Activated T-cell treated with anti-CD3 and anti-CD28 coated beads, Interleukin-2, amount 50 U/mL, for 72 hours (primary cell): ENCODE results near the gene HS2ST1. TPM values are rescaled to one million over a fixed set of nuclear protein-coding genes. Genes with fewer than 3 reads are reported as not detected.
"Not testable (repeated sequence)": the region's sequence is repeated elsewhere in the genome, so short reads cannot be mapped to it uniquely, and the experiment has no call there.

Experiments used
- ATAC-seq, 2 donors: fragments of 150-1000 bp; cut with Tn5 transposase; replicated peaks in 1 of 2; 2 replicates each; pipeline ENCODE4 v1.10.0; 2021; ENCODE audit warnings: moderate library complexity in 2 of 2, mild to moderate bottlenecking in 1 of 2
- DNase-seq, 2 donors: peaks; one replicate each; pipeline ENCODE4 v3.0.0; 2021 to 2022; ENCODE audit warnings: mixed read lengths in 1 of 2
- H3K27ac Mint-ChIP-seq: one replicate; pipeline ENCODE4 v1.8.0; 2022; ENCODE audit warnings: mild to moderate bottlenecking, moderate library complexity, mixed read lengths
- H3K27me3 Mint-ChIP-seq: one replicate; pipeline ENCODE4 v1.8.0; 2022; ENCODE audit warnings: low read depth, mixed read lengths
- H3K36me3 Mint-ChIP-seq, 2 donors: one replicate each; pipeline ENCODE4 v1.8.0; 2022; ENCODE audit warnings: mixed read lengths in 2 of 2, mild to moderate bottlenecking in 1 of 2; ENCODE audit not compliant: insufficient read depth in 2 of 2
- H3K4me1 Mint-ChIP-seq: one replicate; pipeline ENCODE4 v1.8.0; 2022; ENCODE audit warnings: low read depth, mixed read lengths
- H3K4me3 Mint-ChIP-seq, 2 donors: one replicate each; pipeline ENCODE4 v1.8.0; 2022; ENCODE audit warnings: mild to moderate bottlenecking in 2 of 2, mixed read lengths in 2 of 2, moderate library complexity in 2 of 2
- H3K9me3 Mint-ChIP-seq, 2 donors: one replicate each; pipeline ENCODE4 v1.8.0; 2022; ENCODE audit warnings: mixed read lengths in 2 of 2
- total RNA-seq, 2 donors: library from RNA; stranded (reverse); gene quantifications; one replicate each; pipeline ENCODE4 v1.2.3, GENCODE V29; 2022

The HS2ST1 gene
- total RNA-seq, 2 donors from 2014 or later, result 31.0 to 32.9 TPM

- ATAC-seq, result no peak
- Mint-ChIP-seq H3K4me1 (peaks cover 6% of the 10 kb centered on the region), H3K36me3 (no peaks in the 10 kb centered on the region), H3K9me3 (no peaks in the 10 kb centered on the region), H3K27ac (no peak overlapping the region), H3K27me3 (no peaks in the 10 kb centered on the region), H3K4me3 (no peak overlapping the region)
- DNase-seq, result no peak
Observed at GRCh38 chr1:86988835-86989234, 74.4 kb downstream of the HS2ST1 start.

GRCh38 chr1:86989690-86990089 is 75.3 kb downstream of the HS2ST1 start:
- ATAC-seq, H3K4me3 Mint-ChIP-seq, DNase-seq, H3K27ac Mint-ChIP-seq, H3K27me3 Mint-ChIP-seq, H3K4me1 Mint-ChIP-seq, H3K9me3 Mint-ChIP-seq, H3K36me3 Mint-ChIP-seq: not testable (repeated sequence)

- DNase-seq (no peak), ATAC-seq (no peak)
- Mint-ChIP-seq H3K4me1 (peaks cover 6% of the 10 kb centered on the region), H3K9me3 (no peaks in the 10 kb centered on the region), H3K36me3 (no peaks in the 10 kb centered on the region), H3K27me3 (no peaks in the 10 kb centered on the region), H3K27ac (no peak overlapping the region), H3K4me3 (no peak overlapping the region)
Observed at GRCh38 chr1:86990826-86991225, 76.4 kb downstream of the HS2ST1 start.

- Mint-ChIP-seq H3K9me3 (no peaks in the 10 kb centered on the region), H3K4me1 (peaks cover 6% of the 10 kb centered on the region), H3K27ac (no peak overlapping the region), H3K36me3 (no peaks in the 10 kb centered on the region), H3K27me3 (no peaks in the 10 kb centered on the region), H3K4me3 (no peak overlapping the region)
- DNase-seq (no peak), ATAC-seq (no peak)
Observed at GRCh38 chr1:86991549-86992186, 77.2 kb downstream of the HS2ST1 start.

- H3K27ac Mint-ChIP-seq, result no peak overlapping the region
- no peak for DNase-seq
- peaks cover 10% of the 10 kb centered on the region for H3K4me1 Mint-ChIP-seq
- no peak for ATAC-seq
- H3K4me3 Mint-ChIP-seq, result no peak overlapping the region
- no peaks in the 10 kb centered on the region for H3K36me3 Mint-ChIP-seq
- no peaks in the 10 kb centered on the region for H3K9me3 Mint-ChIP-seq
- no peaks in the 10 kb centered on the region for H3K27me3 Mint-ChIP-seq
Observed at GRCh38 chr1:86992861-86993260, 78.4 kb downstream of the HS2ST1 start.

GRCh38 chr1:86993269-86993985 is 79.0 kb downstream of the HS2ST1 start:
- no peak overlapping the region for H3K27ac Mint-ChIP-seq
- no peak for ATAC-seq
- peaks cover 16% of the 10 kb centered on the region for H3K4me1 Mint-ChIP-seq
- DNase-seq, result no peak
- no peaks in the 10 kb centered on the region for H3K27me3 Mint-ChIP-seq
- no peaks in the 10 kb centered on the region for H3K36me3 Mint-ChIP-seq
- no peak overlapping the region for H3K4me3 Mint-ChIP-seq
- no peaks in the 10 kb centered on the region for H3K9me3 Mint-ChIP-seq

GRCh38 chr1:86994061-86994460 is 79.6 kb downstream of the HS2ST1 start:
- ATAC-seq (no peak), DNase-seq (no peak)
- Mint-ChIP-seq H3K4me3 (no peak overlapping the region), H3K36me3 (no peaks in the 10 kb centered on the region), H3K27ac (no peak overlapping the region), H3K27me3 (no peaks in the 10 kb centered on the region), H3K4me1 (peaks cover 22% of the 10 kb centered on the region), H3K9me3 (no peaks in the 10 kb centered on the region)

- Mint-ChIP-seq H3K9me3 (peaks cover under 1 to 3% of the 10 kb centered on the region in 2 donors), H3K4me3 (no peak overlapping the region), H3K27me3 (no peaks in the 10 kb centered on the region), H3K27ac (no peak overlapping the region), H3K36me3 (peaks cover 0 to 5% of the 10 kb centered on the region in 2 donors), H3K4me1 (peaks cover 28% of the 10 kb centered on the region)
- peak in 1 of 2 donors; percentile 30 for ATAC-seq
- DNase-seq, result no peak
Observed at GRCh38 chr1:86997538-86997937, 83.1 kb downstream of the HS2ST1 start.

- H3K27ac Mint-ChIP-seq, result no peak overlapping the region
- no peak for DNase-seq
- H3K9me3 Mint-ChIP-seq, result peaks cover 1 to 3% of the 10 kb centered on the region in 2 donors
- ATAC-seq, result peak; percentile 52 to 55
- H3K4me3 Mint-ChIP-seq, result no peak overlapping the region
- H3K36me3 Mint-ChIP-seq, result peaks cover 0 to 8% of the 10 kb centered on the region in 2 donors
- H3K4me1 Mint-ChIP-seq, result peaks cover 28% of the 10 kb centered on the region
- no peaks in the 10 kb centered on the region for H3K27me3 Mint-ChIP-seq
Observed at GRCh38 chr1:86998280-86998679, 83.8 kb downstream of the HS2ST1 start.

GRCh38 chr1:86998727-86999126 is 84.3 kb downstream of the HS2ST1 start:
- ATAC-seq, result peak; percentile 79 to 83
- Mint-ChIP-seq H3K9me3 (peaks cover 1 to 3% of the 10 kb centered on the region in 2 donors), H3K27ac (no peak overlapping the region), H3K4me1 (peaks cover 28% of the 10 kb centered on the region), H3K27me3 (no peaks in the 10 kb centered on the region), H3K36me3 (peaks cover 0 to 8% of the 10 kb centered on the region in 2 donors), H3K4me3 (peak overlapping the region; percentile 31 to 36)
- DNase-seq, result peak in 1 of 2 donors; percentile 6

- H3K4me1 Mint-ChIP-seq, result peaks cover 28% of the 10 kb centered on the region
- ATAC-seq (no peak), DNase-seq (no peak)
- peaks cover 1 to 3% of the 10 kb centered on the region in 2 donors for H3K9me3 Mint-ChIP-seq
- H3K36me3 Mint-ChIP-seq, result peaks cover 0 to 8% of the 10 kb centered on the region in 2 donors
- no peak overlapping the region for H3K4me3 Mint-ChIP-seq
- no peak overlapping the region for H3K27ac Mint-ChIP-seq
- no peaks in the 10 kb centered on the region for H3K27me3 Mint-ChIP-seq
Observed at GRCh38 chr1:87000460-87000859, 86.0 kb downstream of the HS2ST1 start.

- H3K4me1 Mint-ChIP-seq, result peaks cover 5% of the 10 kb centered on the region
- peaks cover 0 to 1% of the 10 kb centered on the region in 2 donors for H3K9me3 Mint-ChIP-seq
- H3K4me3 Mint-ChIP-seq, result no peak overlapping the region
- DNase-seq (no peak), ATAC-seq (no peak)
- H3K27ac Mint-ChIP-seq, result no peak overlapping the region
- peaks cover 0 to 3% of the 10 kb centered on the region in 2 donors for H3K36me3 Mint-ChIP-seq
- no peaks in the 10 kb centered on the region for H3K27me3 Mint-ChIP-seq
Observed at GRCh38 chr1:87004857-87005256, 90.4 kb downstream of the HS2ST1 start.

GRCh38 chr1:87007323-87007722 is 92.9 kb downstream of the HS2ST1 start:
- no peak overlapping the region for H3K4me3 Mint-ChIP-seq
- peaks cover 4 to 10% of the 10 kb centered on the region in 2 donors for H3K36me3 Mint-ChIP-seq
- H3K9me3 Mint-ChIP-seq, result peaks cover 6% of the 10 kb centered on the region in 2 donors
- ATAC-seq, result no peak
- H3K4me1 Mint-ChIP-seq, result peaks cover 5% of the 10 kb centered on the region
- H3K27ac Mint-ChIP-seq, result no peak overlapping the region
- no peaks in the 10 kb centered on the region for H3K27me3 Mint-ChIP-seq
- no peak for DNase-seq
